Inferior parietal cortex (tissue), 1 donor: ENCODE measurements around the gene BMP6.

Source experiments
- DNase-seq: peaks from one replicate; pipeline ENCODE4 v3.0.0-alpha.2; 2016; ENCODE audit errors: extremely low spot score

Gene BMP6

DNA sequence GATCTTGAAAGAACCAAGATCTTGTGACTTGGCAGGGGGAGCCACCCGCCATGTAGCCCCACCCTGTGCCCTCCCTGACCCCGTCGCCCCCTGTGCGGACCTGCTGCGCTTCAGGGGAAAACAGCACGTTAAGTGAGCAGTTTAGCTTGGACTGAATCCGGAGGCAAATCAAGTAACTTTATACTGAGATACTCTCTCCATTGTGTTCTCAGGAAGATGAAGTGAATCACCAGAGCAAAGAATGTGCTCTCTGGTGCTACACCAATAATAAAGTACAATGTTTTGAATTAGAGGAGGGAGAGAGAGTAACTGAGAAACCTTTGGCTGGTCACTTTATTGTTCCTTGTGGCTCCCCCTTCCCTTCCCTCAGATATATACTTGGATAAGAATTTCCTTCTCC, 101.2 kb downstream of the BMP6 start:
- no peak for DNase-seq

DNA sequence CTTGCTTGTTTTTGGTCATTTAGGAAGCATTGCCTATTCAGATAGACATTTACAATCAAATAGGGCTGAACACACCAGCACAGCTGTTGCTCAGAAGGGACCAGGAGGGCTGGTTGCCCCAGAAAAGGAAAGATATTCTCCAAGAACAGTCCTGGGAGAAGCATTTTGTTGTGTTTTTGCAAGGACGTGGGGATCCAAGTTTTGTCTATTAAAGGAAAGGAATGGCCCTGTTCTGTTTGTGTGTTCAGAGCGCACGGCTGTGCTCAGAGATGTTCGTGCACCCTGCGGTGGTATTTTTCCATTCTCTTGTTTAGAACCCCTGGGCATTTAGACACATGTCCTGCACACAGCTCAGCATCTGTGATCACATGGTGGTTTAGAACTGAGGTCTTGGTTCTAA, 102.2 kb downstream of the BMP6 start:
- no peak for DNase-seq

DNA sequence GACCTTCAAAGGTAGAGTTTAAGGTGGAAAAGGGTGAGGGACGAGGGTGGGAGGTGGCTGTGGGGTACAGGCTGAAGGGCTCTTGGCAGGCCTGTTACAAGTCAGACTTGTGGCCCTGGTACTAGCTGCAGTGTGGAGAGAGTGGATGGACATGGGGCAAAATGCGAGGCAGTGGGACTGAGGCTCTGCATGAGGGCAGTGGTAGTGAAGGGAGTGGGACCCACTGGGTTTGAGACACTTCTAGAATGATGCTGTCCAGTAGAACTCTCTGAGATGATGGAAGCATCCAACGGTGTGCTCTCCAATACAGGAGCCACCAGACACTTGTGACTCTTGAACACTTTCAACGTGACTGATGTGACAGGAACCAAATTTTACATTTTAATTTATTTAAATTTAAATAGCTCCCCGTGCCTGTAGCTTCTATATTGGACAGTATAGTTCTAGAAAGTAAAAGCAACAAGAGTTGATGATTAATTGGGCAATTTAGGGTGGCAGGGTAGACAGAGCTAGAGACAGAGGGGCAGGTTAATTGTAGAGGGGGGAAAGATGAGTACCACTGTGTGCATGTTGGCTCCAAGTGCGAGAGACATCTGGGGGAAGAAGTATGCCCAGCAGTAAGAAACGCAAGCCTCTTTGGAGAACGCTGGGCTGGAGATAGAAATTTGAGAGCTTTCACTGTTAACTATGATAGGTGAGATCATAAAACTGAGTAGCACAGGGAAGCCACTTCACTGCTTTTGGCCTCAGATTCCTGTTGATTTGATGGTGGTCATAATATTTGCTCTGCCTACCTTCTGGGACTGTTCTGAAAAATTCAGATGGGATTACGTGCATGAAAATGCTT, 107.2 kb downstream of the BMP6 start:
- DNase-seq, result no peak

DNA sequence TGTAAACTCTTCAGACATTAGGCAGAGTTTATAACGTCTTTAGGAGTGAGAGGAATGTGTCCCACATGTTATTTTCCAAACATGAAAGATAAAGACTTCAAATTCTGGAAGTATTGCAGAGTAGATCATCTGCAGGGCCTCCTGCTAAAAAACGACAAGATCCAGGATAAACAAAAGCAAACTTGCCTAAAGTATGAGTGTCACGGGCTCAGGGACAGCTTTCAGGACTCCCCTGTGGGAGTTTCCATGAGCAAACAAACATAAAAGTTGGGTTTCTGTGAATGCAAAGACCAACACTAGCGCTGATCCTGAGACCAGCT, 107.8 kb downstream of the BMP6 start:
- no peak for DNase-seq

DNA sequence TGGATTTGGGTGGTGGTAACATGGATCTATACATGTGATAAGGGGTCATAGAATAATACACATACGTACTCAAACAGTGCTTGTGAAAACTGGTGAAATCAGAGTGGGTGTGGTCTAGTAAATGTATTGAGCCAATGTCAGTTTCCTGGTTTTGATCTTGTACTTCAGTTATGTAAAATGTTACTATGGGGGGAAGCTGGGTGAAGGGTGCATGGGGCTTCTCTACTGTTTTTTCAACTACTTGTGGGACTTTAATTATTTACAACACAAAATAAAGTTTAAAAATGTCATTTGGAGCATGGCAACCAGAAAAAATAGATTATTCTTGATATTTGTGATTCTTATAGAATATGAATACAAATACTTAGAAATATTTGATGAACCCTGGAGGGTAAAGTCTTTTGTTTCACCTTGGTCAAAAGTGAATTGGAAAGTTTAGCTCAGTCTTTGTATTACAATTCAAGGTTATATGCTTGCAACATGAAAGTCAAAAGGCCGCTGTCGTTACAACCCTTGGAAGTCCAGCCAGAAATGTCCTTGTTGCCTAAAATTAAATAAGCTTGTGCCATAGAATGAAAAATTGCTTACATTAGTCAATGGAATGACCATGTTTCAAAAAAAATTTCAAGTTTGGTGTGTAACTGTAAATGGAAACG, 110.6 kb downstream of the BMP6 start:
- DNase-seq, result no peak

DNA sequence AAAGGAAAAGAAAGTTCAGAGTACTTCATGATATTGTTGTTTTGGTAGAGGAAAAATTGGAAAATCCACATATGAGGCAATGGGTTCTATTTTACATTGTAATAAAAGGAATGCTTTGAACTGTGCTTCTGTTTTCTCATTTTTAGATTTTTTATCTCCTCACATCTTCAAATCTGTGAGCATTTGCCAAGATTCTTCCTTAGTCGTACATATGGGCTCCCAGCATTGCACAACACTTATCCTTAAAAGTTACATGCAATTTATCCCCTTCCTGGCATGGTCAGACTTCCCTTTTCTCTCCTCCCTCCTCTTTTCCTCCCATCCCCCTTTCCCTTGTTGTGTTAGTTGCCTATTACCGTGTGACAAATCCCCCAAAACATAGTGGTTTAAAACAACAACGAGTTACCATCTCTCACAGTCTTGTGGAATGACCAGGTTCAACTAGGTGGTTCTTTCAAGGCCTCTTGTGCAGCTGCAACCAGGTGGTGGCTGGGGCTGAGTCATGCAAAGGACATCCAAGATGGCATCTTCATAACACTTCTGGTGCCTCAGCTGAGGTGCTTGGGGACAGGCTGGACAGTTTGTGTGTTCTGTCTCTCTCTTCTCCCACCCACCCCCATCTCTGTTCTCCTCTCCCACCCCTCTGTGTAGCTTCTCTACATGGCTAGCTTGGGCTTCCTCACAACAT, 116.0 kb downstream of the BMP6 start:
- DNase-seq, result no peak

DNA sequence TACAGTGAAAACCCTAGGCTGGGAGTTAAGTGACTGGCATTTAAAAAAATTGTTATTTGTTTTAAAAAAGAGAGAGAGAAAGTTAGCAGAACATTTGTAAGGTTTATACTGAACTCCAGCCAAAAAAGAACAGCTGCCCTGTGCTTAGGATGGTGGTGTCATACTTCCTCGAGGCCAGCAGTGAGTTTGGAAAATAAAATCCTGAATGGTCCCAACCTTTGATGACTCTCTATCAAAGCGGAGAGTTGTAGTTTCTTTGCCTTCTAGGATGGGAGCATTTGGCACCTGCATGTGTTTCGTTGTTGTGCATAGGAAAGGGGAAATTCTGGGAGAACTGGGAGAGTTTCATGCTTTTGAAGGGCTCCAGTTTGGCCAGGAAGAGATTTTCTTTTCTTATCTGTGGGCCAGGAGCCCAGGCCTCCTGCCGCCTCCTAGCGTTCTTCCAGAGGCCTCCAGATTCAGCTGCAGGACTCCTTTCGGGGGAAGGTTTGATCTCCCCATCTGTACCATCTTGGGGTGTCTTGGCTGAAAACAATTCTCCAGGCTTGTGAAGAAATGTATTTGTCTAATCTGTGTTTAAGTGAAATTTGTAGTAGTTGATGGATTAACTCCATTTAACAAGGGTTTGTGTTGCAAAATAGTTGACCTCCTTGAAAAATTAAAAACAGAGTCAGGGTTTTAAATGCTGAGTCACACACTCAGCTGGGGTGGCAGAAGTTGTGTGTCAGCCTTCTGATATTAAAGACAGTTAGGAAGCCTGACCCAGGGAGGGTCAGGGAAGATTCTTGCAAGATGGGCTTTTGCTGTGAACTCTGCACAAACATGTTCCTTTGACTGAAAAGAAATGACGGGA, 121.3 kb downstream of the BMP6 start:
- no peak for DNase-seq

DNA sequence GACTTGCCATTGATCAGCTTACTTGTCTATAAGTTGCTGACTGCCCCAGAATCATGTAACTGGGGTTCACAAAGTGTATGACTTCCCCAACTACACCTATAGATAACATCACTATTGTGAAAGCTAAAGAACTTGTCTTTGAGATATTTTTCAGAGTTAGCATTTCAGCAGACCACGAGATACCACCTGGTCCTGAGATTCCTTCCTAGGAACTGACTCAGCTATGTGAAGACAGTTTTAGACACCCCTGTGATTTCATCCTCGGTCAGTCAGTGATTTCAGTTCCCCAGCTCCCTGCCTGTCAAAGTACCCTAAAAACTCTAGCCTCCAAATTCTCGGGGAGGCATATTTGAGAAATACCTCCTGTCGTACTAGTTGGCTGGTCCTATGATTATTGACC, 122.3 kb downstream of the BMP6 start:
- DNase-seq, result no peak

DNA sequence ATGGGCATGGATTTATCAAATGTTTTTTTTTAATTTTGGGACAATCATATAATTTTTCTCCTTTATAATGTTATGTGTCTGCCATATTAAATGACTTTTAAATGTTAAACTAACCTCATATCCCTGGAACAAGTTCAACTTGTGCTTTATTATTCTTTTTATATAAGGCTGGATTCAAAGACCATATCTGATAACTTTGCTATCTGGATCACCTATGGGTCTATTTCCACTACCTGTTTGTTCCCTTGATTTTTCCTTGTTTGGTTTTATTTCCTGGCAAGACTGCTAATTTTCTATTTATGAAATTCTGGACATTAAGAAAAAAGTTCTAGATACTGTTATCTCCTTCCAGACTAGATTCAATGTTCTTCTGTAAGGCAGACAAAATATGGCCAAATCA, 125.9 kb downstream of the BMP6 start:
- DNase-seq, result no peak

DNA sequence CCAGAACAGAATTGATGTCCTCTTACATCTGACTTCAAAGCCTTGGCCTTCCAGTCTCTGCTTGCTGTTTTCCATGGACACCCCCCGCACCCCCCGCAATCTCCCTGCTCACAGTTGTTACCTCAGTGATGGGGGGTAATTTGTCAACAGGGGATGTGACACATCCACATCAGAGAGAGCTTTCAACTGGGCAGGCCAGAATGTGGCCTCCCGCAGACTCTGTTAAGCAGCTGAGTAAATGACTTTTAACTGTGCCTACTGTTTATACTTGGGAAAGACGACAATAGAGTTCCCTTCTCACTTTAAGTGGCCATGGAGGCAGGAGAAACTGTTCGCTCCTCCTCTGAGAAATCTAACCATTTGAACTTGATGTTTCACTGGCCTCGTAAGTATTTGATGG, 133.7 kb downstream of the BMP6 start:
- DNase-seq, result no peak

DNA sequence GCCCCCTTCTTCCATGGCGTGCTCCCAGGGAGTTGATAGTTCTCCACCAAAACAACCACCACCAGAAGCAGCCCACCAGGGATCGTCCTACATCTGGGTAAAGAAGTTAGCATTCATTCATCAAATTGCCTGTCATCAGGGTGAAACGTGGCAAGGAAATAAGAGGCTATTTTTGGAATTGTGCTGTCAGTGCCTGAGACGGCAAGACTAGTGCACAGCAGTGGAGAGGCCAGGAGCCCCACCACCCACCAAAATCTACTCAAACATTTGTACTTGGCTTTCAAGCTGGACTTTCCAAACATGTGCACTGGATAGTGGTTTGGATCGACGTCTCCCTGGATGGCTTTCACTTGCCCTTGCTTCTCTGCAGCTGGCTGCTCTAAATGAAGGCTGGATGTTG, 139.9 kb downstream of the BMP6 start:
- no peak for DNase-seq

DNA sequence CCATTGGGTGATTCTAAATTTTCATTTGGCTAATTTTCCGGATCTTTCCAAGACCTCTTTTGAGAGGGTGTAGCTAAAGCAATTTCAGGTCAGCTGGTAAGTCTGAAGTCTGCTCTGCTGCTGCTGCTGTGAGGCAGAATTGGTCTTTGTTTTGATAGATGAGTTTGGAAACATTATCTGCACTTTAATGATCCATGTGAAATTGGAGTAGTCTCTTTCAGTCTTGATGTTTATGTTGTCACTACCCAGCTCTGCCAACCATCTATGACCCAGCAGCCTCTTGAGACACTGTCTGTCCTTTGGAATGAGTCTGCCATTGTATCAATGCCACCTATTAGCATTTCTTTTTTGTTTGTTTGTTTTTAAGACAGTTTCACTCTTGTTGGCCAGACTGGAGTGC, 140.6 kb downstream of the BMP6 start:
- no peak for DNase-seq

DNA sequence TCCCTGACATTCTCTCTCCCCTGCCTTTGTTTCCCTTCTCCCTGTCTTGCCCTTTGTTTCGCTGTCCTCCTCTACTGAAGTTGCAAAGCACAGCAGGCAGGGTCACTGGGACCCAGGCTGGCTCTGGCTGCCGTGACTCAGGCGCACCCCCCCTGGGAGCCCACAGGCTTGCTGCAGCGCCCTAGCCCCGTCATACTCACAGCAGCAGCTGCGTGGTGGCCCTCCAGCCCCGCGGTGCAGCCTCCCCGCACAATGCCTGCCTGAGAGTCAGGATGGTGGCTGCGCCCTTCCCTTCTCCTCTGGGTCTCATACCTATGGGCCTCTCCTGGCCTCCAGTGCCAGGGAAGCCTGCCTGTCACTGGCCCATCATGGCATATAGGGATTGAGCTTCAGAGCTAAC, 143.0 kb downstream of the BMP6 start:
- no peak for DNase-seq

DNA sequence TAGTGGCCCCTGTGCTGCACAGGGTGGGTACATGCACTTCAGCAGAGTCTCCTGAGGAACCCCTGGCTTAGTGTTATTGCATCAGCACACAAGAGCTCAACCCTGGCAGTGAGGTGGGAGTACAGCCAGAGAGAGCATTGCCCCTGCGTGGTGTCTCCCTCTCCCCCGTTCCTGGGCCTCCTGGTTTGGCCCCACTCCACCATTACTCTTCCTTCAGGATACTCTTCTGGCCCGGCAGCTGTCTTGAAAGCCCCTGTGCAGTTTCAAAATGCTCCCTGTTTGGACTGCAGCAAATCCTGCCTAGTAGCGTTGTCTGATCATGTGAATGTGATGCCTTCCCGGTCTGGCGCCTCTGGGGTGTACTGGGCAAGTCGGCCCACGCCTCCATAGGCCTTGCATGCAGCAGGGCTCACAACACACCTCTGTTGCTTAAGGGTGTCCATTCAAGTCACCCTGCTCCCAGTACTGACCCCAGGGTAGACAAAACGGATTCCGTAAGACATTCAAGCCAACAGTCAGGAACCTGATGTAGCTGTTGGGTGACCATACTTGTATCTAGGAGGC, 152.6 kb downstream of the BMP6 start:
- no peak for DNase-seq

DNA sequence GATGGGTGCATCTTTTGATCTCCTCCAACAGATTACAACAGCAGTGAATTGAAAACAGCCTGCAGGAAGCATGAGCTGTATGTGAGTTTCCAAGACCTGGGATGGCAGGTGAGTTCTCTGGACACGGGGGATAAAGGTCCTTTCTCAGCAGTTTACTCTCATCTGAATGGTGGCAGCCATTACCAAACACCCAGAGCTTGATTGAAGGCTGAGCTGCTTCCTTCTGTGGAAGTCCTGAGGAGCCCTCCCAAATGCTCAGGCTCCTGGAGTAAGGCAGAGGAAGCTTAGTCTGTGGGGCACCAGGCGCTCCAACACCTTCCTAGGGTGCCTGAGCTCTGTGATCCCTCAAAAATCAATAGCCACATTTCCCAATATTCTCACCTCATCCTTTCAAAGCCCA, 153.1 kb downstream of the BMP6 start:
- no peak for DNase-seq

DNA sequence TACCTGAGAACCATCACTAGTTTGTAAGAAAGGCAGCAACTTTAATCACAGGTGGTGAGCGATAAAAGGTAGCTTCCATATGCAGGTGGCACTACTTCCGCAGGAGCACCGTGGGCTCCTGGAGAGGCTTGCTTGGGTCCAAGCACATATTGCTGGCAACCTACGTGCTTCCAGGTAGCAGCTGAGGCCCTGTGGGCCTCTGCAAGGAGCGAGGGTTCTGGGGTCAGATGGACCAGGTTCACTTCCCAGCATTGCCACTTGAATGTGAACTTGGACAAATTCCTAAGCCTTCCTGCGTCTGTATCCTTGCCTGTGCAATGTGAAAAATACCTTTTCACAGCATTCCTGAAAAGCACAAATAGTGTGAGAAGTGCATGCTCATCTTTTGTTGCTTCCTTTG, 153.7 kb downstream of the BMP6 start:
- no peak for DNase-seq

DNA sequence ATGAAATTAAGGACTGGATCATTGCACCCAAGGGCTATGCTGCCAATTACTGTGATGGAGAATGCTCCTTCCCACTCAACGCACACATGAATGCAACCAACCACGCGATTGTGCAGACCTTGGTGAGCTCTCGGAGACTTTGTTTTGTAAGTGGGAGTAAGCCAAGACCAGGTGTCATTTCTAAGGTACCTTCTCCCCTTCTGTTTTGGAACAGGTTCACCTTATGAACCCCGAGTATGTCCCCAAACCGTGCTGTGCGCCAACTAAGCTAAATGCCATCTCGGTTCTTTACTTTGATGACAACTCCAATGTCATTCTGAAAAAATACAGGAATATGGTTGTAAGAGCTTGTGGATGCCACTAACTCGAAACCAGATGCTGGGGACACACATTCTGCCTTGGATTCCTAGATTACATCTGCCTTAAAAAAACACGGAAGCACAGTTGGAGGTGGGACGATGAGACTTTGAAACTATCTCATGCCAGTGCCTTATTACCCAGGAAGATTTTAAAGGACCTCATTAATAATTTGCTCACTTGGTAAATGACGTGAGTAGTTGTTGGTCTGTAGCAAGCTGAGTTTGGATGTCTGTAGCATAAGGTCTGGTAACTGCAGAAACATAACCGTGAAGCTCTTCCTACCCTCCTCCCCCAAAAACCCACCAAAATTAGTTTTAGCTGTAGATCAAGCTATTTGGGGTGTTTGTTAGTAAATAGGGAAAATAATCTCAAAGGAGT, 154.2 kb downstream of the BMP6 start:
- DNase-seq, result no peak

DNA sequence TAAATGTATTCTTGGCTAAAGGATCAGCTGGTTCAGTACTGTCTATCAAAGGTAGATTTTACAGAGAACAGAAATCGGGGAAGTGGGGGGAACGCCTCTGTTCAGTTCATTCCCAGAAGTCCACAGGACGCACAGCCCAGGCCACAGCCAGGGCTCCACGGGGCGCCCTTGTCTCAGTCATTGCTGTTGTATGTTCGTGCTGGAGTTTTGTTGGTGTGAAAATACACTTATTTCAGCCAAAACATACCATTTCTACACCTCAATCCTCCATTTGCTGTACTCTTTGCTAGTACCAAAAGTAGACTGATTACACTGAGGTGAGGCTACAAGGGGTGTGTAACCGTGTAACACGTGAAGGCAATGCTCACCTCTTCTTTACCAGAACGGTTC, 154.8 kb downstream of the BMP6 start:
- DNase-seq, result no peak

DNA sequence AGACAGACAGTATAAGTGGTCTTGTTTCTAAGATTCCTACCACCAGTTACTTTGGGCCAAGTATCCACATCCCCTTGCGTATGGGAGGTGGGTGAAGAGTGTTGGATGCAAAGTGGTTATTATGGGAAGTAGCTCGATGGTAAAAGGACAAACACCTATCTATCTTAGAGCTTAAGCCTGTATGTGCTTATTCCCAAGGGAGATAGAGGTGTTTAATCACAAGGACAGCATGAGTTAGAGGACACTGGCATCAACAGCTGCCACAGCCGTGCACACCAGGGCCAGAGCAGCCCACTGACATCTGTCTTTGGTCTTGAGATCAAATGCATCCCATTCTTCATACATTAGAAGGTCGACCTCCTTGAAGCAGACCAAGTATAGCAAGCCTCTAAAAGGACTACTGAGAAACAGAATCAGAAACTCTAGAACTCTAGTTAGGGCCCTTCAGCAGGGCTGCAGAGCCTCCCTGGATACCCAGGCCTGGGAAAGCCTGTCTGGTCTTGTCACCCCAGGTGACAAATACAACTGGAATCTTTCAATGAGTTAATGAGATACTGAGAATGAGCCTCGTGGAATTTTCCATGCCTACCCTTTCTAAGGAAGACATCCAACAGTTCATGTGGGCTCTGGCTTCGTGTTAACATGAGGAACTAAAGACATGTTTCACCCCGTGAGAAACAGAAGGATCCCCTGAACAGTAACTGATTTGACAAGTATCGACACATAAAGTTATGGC, 156.0 kb downstream of the BMP6 start:
- no peak for DNase-seq

DNA sequence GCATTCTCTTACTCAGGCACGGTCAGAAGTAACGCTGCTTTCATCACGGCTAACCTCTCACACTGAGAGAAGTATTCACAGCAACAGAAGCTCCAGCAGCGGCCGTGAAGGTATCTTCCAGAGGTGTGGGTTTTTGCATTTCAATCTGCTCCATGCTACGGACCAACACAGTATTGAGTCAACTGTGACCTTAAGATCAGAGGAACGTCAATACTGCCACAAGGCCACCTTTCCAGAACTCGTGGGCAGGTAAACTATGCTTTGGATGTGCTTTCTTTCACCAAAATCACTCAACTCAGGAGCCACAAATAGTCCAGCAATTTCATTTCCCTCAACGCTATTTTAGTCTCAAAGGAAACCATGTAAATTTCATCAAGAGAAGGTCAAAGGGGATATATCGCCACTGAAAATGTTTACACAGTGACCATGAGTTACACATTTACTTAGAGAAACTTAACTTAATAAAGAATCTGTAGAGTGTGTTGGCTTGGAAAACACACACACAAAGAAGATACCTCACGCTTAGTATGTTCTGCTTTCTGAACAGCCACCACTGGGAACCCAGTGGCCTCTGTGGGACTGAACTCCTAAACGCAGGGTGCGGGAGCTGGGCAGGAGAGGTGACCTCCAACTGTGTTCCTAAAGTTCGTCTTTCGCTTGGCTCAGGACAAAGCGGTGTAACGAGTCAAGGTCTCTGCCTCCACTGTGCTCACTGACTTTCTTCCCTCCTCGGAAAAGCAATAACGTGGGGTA, 156.8 kb downstream of the BMP6 start:
- DNase-seq, result no peak
